CD4-positive, alpha-beta T cell treated with Interleukin-6 for 4 hours (primary cell): ENCODE measurements around the gene UPK2.
"Not testable (repeated sequence)": the region's sequence is repeated elsewhere in the genome, so short reads cannot be mapped to it uniquely, and the experiment has no call there.

Source experiments
- DNase-seq: peaks from one replicate; pipeline ENCODE4 v3.0.0-alpha.2; 2020; ENCODE audit warnings: mixed read lengths

Gene UPK2

GRCh38 chr11:118939404-118939915 lies 16.6 kb upstream of the UPK2 start:
- no peak for DNase-seq

DNA sequence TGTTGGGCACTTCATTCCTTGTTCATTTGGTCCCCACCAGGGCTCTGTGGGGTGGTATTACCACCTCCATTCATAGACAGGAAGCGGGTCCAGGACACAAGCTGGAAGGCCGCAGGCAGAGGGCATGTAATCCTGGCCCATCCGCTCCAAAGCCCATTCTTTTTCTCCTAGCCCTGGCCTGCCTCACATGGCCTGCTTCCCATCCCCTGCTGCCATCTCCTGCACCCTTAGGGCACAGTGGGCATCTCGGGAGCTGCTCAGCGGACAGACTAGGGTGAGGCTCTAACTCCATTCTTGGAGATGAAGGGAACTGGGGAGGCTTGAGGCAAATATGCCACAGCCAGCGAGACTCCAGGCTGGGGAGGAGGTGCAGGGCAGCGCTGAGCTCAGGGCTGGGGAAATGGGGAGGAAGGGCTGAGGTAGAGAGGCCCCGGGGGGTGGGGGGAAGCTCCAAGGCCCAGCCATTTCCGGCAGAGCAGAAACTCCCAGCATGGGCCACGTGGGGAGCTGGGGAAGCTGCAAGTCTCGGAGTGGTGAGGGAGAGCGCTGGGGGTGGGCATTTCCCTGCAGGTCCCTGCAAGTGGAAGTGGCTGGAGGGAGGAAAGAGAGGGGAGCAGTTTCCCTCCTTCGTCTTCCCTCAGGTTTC lies 16.0 kb upstream of the UPK2 start:
- DNase-seq = peak; percentile 76

GRCh38 chr11:118947091-118947490 lies 9.0 kb upstream of the UPK2 start:
- DNase-seq = no peak

- no peak for DNase-seq
Measured at GRCh38 chr11:118948000-118948399, 8.1 kb upstream of the UPK2 start.

GRCh38 chr11:118953265-118953664 lies 2.8 kb upstream of the UPK2 start:
- no peak for DNase-seq

GRCh38 chr11:118953976-118954375 lies 2.1 kb upstream of the UPK2 start:
- not testable (repeated sequence) for DNase-seq

DNA sequence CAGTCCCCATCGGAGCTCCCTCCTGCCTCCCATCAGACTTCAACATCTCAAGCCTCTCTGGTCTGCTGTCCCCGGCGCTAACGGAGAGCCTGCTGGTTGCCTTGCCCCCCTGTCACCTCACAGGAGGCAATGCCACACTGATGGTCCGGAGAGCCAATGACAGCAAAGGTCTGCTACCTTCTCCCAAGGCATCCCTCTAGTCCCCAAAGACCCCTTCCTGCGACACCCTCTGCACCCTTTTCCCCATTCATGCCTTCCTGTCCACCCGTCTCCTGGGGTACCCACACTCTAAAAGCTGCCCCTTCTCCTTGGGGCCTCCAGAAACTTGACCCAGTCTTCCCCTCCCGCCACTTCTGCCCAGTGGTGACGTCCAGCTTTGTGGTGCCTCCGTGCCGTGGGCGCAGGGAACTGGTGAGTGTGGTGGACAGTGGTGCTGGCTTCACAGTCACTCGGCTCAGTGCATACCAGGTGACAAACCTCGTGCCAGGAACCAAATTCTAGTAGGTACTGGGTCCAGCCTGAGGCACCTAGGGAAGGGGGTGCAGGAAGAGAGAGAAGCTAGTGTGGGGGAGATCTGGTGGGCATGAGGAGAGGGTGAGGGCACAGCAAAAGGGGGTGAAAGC lies 860 bp downstream of the UPK2 start:
- no peak for DNase-seq

GRCh38 chr11:118957549-118957948 lies 1.5 kb downstream of the UPK2 start:
- DNase-seq = no peak

DNA sequence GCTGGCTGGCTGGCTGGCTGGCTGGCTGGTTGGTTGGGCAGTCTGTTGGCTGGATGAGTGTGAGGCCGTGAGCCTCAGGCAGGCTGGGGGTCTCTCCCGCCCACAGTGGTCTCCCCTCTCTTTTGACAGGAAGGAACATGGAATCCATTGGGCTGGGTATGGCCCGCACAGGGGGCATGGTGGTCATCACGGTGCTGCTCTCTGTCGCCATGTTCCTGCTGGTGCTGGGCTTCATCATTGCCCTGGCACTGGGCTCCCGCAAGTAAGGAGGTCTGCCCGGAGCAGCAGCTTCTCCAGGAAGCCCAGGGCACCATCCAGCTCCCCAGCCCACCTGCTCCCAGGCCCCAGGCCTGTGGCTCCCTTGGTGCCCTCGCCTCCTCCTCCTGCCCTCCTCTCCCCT lies 1.9 kb downstream of the UPK2 start:
- no peak for DNase-seq

- no peak for DNase-seq
Measured at GRCh38 chr11:118958577-118958976, 2.5 kb downstream of the UPK2 start.

GRCh38 chr11:118961189-118961588 lies 5.1 kb downstream of the UPK2 start:
- DNase-seq = no peak

DNA sequence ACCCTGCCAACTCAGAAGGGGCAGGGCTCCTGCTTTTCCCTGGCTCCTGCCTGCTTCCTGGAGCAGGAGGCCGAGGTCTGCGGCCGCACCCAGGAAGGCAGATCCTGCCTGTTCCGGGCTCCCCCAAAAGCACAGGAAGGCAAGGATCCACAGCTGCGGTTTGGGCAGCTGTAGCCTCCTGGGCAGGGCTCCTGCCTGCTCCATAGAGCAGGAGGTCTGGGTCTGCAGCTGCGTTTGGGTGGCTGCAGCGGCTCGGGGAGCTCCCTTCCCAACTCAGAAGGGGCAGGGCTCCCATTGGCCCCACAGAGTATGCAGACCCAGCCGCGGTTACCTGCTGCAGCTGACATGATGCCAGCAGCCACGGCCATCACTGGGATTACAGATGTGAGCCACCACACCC lies 5.5 kb downstream of the UPK2 start:
- DNase-seq = no peak

DNA sequence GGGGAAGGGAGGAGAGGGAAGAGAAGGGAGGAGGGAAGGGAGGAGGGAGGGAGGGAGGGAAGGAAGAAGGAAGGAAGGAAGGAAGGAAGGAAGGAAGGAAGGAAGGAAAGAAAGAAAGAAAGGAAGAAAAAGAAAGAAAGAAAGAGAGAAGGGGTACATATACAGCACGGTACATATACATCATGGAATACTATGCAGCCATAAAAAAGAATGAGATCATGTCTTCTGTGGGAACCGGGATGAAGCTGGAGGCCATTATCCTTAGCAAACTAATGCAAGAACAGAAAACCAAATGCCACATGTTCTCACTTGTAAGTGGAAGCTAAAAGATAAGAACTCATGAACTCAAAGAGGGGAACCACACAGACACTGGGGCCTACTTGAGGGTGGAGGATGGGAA lies 13.4 kb downstream of the UPK2 start:
- DNase-seq = not testable (repeated sequence)

GRCh38 chr11:118971646-118972045 lies 15.5 kb downstream of the UPK2 start, which contains the start of gene FOXR1:
FOXR1 (plus strand) TSS chr11:118971761; CDS start chr11:118971932, 171 bp downstream.
- no peak for DNase-seq

- no peak for DNase-seq
Measured at GRCh38 chr11:118973985-118974384, 17.9 kb downstream of the UPK2 start.

GRCh38 chr11:118975771-118976709 lies 19.9 kb downstream of the UPK2 start:
- no peak for DNase-seq

- DNase-seq = no peak
Measured at GRCh38 chr11:118979434-118979833, 23.3 kb downstream of the UPK2 start.

- DNase-seq = no peak
Measured at GRCh38 chr11:118980191-118980881, 24.2 kb downstream of the UPK2 start.

GRCh38 chr11:118984337-118984736 lies 28.2 kb downstream of the UPK2 start:
- not testable (repeated sequence) for DNase-seq

- DNase-seq = no peak
Measured at GRCh38 chr11:118984825-118985224, 28.7 kb downstream of the UPK2 start.

- no peak for DNase-seq
Measured at GRCh38 chr11:118988280-118988679, 32.2 kb downstream of the UPK2 start.

- not testable (repeated sequence) for DNase-seq
Measured at GRCh38 chr11:118991486-118992038, 35.5 kb downstream of the UPK2 start.
